SK-N-SH (cell line): Measurements from ENCODE around the gene ERCC5. TPM values are rescaled to one million over a fixed set of nuclear protein-coding genes. Genes with fewer than 3 reads are reported as not detected.
A peak's percentile ranks its signal among the peaks of the same experiment; 100 is the strongest.

Source experiments
- CTCF ChIA-PET: fragments of 300-600, 350-600 bp; formaldehyde crosslinking; extraction: SDS; loops from one replicate; lab custom pipeline; 2021; lab: Yijun Ruan, JAX
- POLR2A ChIA-PET: fragments of 350-600 bp; sonication (Branson Sonifier 250); formaldehyde crosslinking; extraction: SDS; loops from one replicate; lab custom pipeline; 2020; ENCODE audit warnings: antibody characterized with exemption, inconsistent platforms; lab: Yijun Ruan, JAX
- DNase-seq: peaks from one replicate; pipeline ENCODE4 v3.0.0; 2012
- H2AFZ ChIP-seq: fragments of 200-600 bp; sonication (generic); 2 replicates; pipeline ENCODE4 v1.8.1; 2016; ENCODE audit warnings: antibody characterized with exemption, mild to moderate bottlenecking, low read depth
- H3F3A ChIP-seq: fragments of 200-600 bp; sonication (generic); replicated peaks from 2 replicates; pipeline ENCODE3; 2016; ENCODE audit warnings: antibody characterized with exemption, mild to moderate bottlenecking; ENCODE audit not compliant: insufficient read depth
- H3K27ac ChIP-seq, 2 experiments: fragments of 200-500 bp in 1 of 2; fragments of 200-600 bp in 1 of 2; sonication (Bioruptor generic) in 1 of 2; sonication (generic), shearing (Covaris generic) in 1 of 2; 2 replicates each; pipeline versions ENCODE4 v1.5.1 to v1.6.1; 2014 to 2016; ENCODE audit warnings: low read depth in 2 of 2, inconsistent platforms in 1 of 2, low read length in 1 of 2, mild to moderate bottlenecking in 1 of 2, mixed read lengths in 1 of 2
- H3K27me3 ChIP-seq: fragments of 200-600 bp; sonication (generic), shearing (Covaris generic); 2 replicates; pipeline ENCODE4 v1.6.1; 2016; ENCODE audit warnings: mixed run types; ENCODE audit not compliant: insufficient read depth
- H3K36me3 ChIP-seq, 2 experiments: fragments of 200-500 bp in 1 of 2; fragments of 200-600 bp in 1 of 2; sonication (Bioruptor generic) in 1 of 2; sonication (generic) in 1 of 2; replicated peaks in 1 of 2; 2 replicates each; pipeline versions ENCODE3 to v1.5.1; 2014 to 2016; ENCODE audit warnings: low read length in 1 of 2, mild to moderate bottlenecking in 1 of 2; ENCODE audit not compliant: insufficient read depth in 2 of 2, control insufficient read depth in 1 of 2
- H3K4me1 ChIP-seq, 2 experiments: fragments of 200-500 bp in 1 of 2; fragments of 200-600 bp in 1 of 2; sonication (Bioruptor generic) in 1 of 2; sonication (generic), shearing (Covaris generic) in 1 of 2; 2 replicates each; pipeline versions ENCODE4 v1.5.1 to v1.6.1; 2014 to 2016; ENCODE audit warnings: low read depth in 1 of 2, low read length in 1 of 2, mixed run types in 1 of 2; ENCODE audit not compliant: insufficient read depth in 2 of 2, control insufficient read depth in 1 of 2
- H3K4me2 ChIP-seq: fragments of 200-600 bp; sonication (generic), shearing (Covaris generic); 2 replicates; pipeline ENCODE4 v1.6.1; 2017; ENCODE audit warnings: mixed run types
- H3K4me3 ChIP-seq, 2 experiments: fragments of 200-500 bp in 1 of 2; fragments of 200-600 bp in 1 of 2; sonication (Bioruptor generic) in 1 of 2; sonication (generic), shearing (Covaris generic) in 1 of 2; 2 replicates each; pipeline versions ENCODE4 v1.5.1 to v1.8.1; 2014 to 2016; ENCODE audit warnings: low read depth in 2 of 2, inconsistent platforms in 1 of 2, low read length in 1 of 2, mild to moderate bottlenecking in 1 of 2, mixed read lengths in 1 of 2, moderate library complexity in 1 of 2
- H3K79me2 ChIP-seq: fragments of 200-600 bp; sonication (generic); 2 replicates; pipeline ENCODE4 v1.8.1; 2017; ENCODE audit warnings: mild to moderate bottlenecking; ENCODE audit not compliant: insufficient read depth
- H3K9ac ChIP-seq: fragments of 200-600 bp; sonication (generic); 2 replicates; pipeline ENCODE4 v1.6.1; 2017; ENCODE audit warnings: mixed run types
- H3K9me2 ChIP-seq: fragments of 200-600 bp; sonication (generic); 2 replicates; pipeline ENCODE4 v1.6.1; 2017; ENCODE audit warnings: mixed run types
- H3K9me3 ChIP-seq: fragments of 200-600 bp; sonication (generic); 2 replicates; pipeline ENCODE4 v1.6.1; 2017; ENCODE audit warnings: mixed run types, mild to moderate bottlenecking, moderate library complexity
- H4K20me1 ChIP-seq: fragments of 200-600 bp; sonication (generic); 2 replicates; pipeline ENCODE4 v1.6.1; 2017; ENCODE audit warnings: mild to moderate bottlenecking, mixed run types; ENCODE audit not compliant: insufficient read depth
- CHD2 ChIP-seq: fragments of 150-350 bp; IDR thresholded peaks from 2 replicates; pipeline ENCODE4 v1.6.1; 2018; ENCODE audit warnings: low read length; ENCODE audit not compliant: partially characterized antibody
- EP300 ChIP-seq, 2 experiments: IDR thresholded peaks; 2 replicates each; pipeline versions ENCODE4 v1.4.0 to v1.6.1; 2012; ENCODE audit warnings: borderline replicate concordance in 1 of 2, low read depth in 1 of 2, low read length in 1 of 2
- EZH2phosphoT487 ChIP-seq: fragments of 200-600 bp; sonication (generic); IDR thresholded peaks from 2 replicates; pipeline ENCODE4 v1.6.1; 2017; ENCODE audit warnings: low read depth, mixed run types, mild to moderate bottlenecking, antibody characterized with exemption, moderate library complexity, borderline replicate concordance
- FOSL2 ChIP-seq: IDR thresholded peaks from 2 replicates; pipeline ENCODE4 v1.4.0; 2012; ENCODE audit warnings: low read depth, mild to moderate bottlenecking, moderate library complexity, borderline replicate concordance
- FOXJ3 ChIP-seq: sonication (generic); formaldehyde crosslinking; IDR thresholded peaks from 2 replicates; pipeline ENCODE4 v1.5.1; 2020; ENCODE audit warnings: mild to moderate bottlenecking, missing genetic modification reagents
- GABPA ChIP-seq: IDR thresholded peaks from 2 replicates; pipeline ENCODE4 v1.4.0; 2012; ENCODE audit warnings: low read depth, mild to moderate bottlenecking
- GATA2 ChIP-seq: sonication (generic); formaldehyde crosslinking; IDR thresholded peaks from 2 replicates; pipeline ENCODE4 v1.5.0; 2020; ENCODE audit warnings: mild to moderate bottlenecking, missing genetic modification reagents
- MEF2A ChIP-seq: IDR thresholded peaks from 2 replicates; pipeline ENCODE4 v1.4.0; 2012; ENCODE audit warnings: low read depth, borderline replicate concordance
- MXI1 ChIP-seq: IDR thresholded peaks from 2 replicates; pipeline ENCODE4 v1.6.1; 2012; ENCODE audit warnings: mild to moderate bottlenecking, low read depth, low read length, improper control_type of control experiment
- NFIC ChIP-seq: IDR thresholded peaks from 2 replicates; pipeline ENCODE4 v1.4.0; 2012; ENCODE audit warnings: borderline replicate concordance
- POLR2AphosphoS5 ChIP-seq: IDR thresholded peaks from 2 replicates; pipeline ENCODE4 v1.6.1; 2012; ENCODE audit warnings: low read depth, low read length
- RAD21 ChIP-seq: IDR thresholded peaks from 2 replicates; pipeline ENCODE4 v1.6.1; 2012; ENCODE audit warnings: mild to moderate bottlenecking, low read length
- RCOR1 ChIP-seq: fragments of 150-350 bp; IDR thresholded peaks from 2 replicates; pipeline ENCODE4 v1.6.1; 2017; ENCODE audit warnings: antibody characterized with exemption, low read length
- RXRA ChIP-seq: IDR thresholded peaks from 2 replicates; pipeline ENCODE4 v1.4.0; 2012; ENCODE audit warnings: low read depth, mild to moderate bottlenecking, borderline replicate concordance
- SMC3 ChIP-seq: IDR thresholded peaks from 2 replicates; pipeline ENCODE4 v1.6.1; 2012; ENCODE audit warnings: low read depth, low read length, improper control_type of control experiment
- TAF1 ChIP-seq: IDR thresholded peaks from 2 replicates; pipeline ENCODE4 v1.6.1; 2012; ENCODE audit warnings: low read depth, mild to moderate bottlenecking, low read length, moderate library complexity, borderline replicate concordance
- ZBTB33 ChIP-seq: IDR thresholded peaks from 2 replicates; pipeline ENCODE4 v1.4.0; 2012; ENCODE audit warnings: low read depth, borderline replicate concordance
- WGBS: methylation state at CpG from one replicate; pipeline ENCODE4 v1.1.6; 2017; ENCODE audit warnings: low lambda C conversion rate; 5-methylcytosine and 5-hydroxymethylcytosine counted together
- polyA plus RNA-seq, 3 experiments: library from polyadenylated mRNA; depleted of rRNA; stranded (reverse); fragments of >200 nt; gene quantifications; 2 replicates each; pipeline ENCODE4 v1.2.3, GENCODE V29; 2012
- TF ChIP-seq, protein P1 (sequence below): IDR thresholded peaks from 2 replicates; pipeline ENCODE4 v1.4.0; 2012; ENCODE audit warnings: low read depth
- TF ChIP-seq, protein P2 (sequence below): IDR thresholded peaks from 2 replicates; pipeline ENCODE4 v1.4.0; 2012; ENCODE audit warnings: low read depth, borderline replicate concordance

The ERCC5 gene
- polyA plus RNA-seq, 1 of the 3 experiments (the other 2 are of a cell fraction), result 14.1 TPM

DNA sequence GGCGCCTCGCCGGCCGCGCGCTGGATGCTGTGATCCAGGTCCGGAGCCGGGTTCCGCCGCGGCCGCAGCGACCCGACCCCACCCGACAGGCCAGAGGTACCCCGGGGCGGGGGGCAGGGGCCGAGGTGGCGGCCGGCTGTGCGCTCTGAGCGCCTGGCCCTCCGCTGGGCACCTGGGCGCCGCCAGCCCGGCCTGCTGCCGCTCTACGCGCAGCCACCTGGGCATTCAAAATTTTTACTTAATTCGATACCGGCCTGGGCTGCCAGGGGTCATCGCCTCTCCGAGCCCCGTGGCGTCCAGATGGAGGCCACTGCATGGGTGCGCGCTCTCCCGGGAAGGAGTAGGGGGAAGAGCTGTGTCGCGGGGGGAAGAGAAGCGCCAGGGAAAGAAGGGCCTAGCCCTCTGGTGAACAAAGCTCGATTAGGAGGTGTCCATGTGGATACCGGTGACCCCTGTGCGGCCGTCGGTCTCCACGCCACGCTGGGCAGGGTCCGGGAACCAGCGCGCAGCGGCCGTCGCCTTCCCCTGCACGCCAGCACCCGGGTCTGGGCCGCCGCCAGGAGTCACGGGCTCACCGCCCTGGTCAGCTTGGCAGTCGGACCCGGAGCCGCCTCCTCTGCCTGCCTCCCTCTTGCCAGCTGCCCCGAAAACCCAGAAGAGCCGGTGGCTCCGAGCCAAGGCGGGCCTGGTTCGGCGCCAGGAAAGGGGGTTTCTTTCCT lies 46.2 kb upstream of the ERCC5 start:
- Histone ChIP-seq H3K9me3 (no peaks in the 10 kb centered on the region), H3K9ac (peak overlapping the region; percentile 75), H3K36me3 (peaks cover 0 to under 1% of the 10 kb centered on the region in 2 experiments), H3K27ac (peak overlapping the region; percentile 61 to 79; a peak in 3 of 4 replicates), H3F3A (no peaks in the 10 kb centered on the region), H4K20me1 (no peaks in the 10 kb centered on the region), H3K4me1 (peaks cover 0 to 8% of the 10 kb centered on the region in 2 experiments; a peak in 2 of 4 replicates), H3K4me2 (peak overlapping the region; percentile 95), H3K27me3 (no peaks in the 10 kb centered on the region), H3K79me2 (peaks cover 61% of the 10 kb centered on the region), H3K9me2 (no peaks in the 10 kb centered on the region), H3K4me3 (peak overlapping the region; percentile 81 to 86), H2AFZ (peak overlapping the region; percentile 99)
- WGBS, result 1% methylated on average over 18 of the region's 69 CpGs
- DNase-seq, result peak; percentile 75
- ChIA-PET CTCF (interaction anchor here (0.6 to 2.0 kb wide), 25 partner anchors 9 to 229 kb away, joined by 3 to 11 read pairs (median 5); partner anchors contain the start of genes ERCC5, TEX30 and TPP2), POLR2A (interaction anchor here (1.0 to 1.4 kb wide), 4 partner anchors 26 to 203 kb away, joined by 3 to 8 read pairs (median 6); partner anchors contain the start of genes ERCC5, TEX30 and TPP2)
- no peak for TF ChIP-seq RCOR1
- TF ChIP-seq, protein P1, sequence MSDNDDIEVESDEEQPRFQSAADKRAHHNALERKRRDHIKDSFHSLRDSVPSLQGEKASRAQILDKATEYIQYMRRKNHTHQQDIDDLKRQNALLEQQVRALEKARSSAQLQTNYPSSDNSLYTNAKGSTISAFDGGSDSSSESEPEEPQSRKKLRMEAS, result peak; percentile 17; the same call in 1 of the 2 replicates
- peak; percentile 76 for TF ChIP-seq NFIC

DNA sequence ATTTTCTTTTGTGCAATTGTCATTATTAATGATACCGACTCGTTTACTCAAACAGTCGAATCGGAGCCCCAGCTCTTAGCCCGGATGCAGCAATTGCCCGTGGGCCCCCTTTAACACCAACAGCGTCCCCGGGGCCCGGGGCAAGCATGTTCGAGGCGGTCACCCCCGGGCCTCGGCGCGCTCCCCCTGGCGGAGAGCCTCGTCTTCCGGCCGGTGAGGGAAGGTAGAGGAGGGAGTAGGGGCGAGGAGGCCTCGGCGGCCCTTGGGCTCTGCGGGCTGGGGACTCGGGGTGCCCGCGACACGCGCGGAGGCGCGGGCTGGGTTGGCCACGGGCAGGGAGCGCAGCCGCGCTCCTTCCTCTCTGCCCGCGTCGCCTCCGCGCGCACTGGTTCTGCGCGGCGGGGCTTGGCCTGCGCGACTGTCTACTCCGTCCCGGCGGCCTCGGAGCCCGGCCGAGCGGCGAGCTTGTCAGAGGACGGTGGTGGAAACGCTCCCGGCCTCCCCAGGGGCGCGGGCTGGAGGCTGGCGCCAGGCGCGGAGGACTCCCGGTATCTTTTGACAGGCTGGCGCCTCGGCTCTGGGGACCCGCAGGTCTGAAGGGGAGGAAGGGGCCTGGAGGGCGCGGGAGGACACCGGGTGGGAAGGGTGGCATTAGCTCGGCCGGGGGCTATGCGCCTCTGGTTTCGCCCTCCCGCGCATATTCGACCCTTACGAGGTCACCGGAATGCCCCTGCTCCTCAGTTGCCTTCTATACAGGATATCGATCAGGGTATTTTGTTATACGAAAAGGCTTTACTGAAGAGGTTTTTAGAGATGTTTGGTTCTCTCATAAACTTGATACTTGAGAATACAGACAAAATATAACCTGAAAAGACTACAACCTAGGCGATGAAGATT lies 45.4 kb upstream of the ERCC5 start:
- Histone ChIP-seq H3K4me3 (peak overlapping the region; percentile 81 to 86), H3K9me3 (no peaks in the 10 kb centered on the region), H3F3A (no peaks in the 10 kb centered on the region), H3K4me1 (peaks cover 0 to 8% of the 10 kb centered on the region in 2 experiments; a peak in 2 of 4 replicates), H3K36me3 (peaks cover 0 to 3% of the 10 kb centered on the region in 2 experiments), H3K9me2 (no peaks in the 10 kb centered on the region), H3K27me3 (no peaks in the 10 kb centered on the region), H3K27ac (peak overlapping the region; percentile 61 to 79), H3K9ac (peak overlapping the region; percentile 75), H4K20me1 (no peaks in the 10 kb centered on the region), H2AFZ (peak overlapping the region; percentile 99), H3K79me2 (peaks cover 69% of the 10 kb centered on the region), H3K4me2 (peak overlapping the region; percentile 95)
- CTCF ChIA-PET, result interaction anchor here (0.5 to 2.3 kb wide), 29 partner anchors 8 to 399 kb away, joined by 3 to 19 read pairs (median 5); partner anchors contain the start of genes ERCC5, TEX30 and TPP2
- POLR2A ChIA-PET, result interaction anchor here (0.6 to 1.4 kb wide), 6 partner anchors 8 to 204 kb away, joined by 3 to 8 read pairs (median 4); partner anchors contain the start of genes ERCC5, TEX30 and TPP2
- peak; percentile 95 for DNase-seq
- 12% methylated on average over 19 of the region's 81 CpGs for WGBS
- no peak for TF ChIP-seq ZBTB33
- TF ChIP-seq POLR2AphosphoS5, result 0 out of 2 replicates have a peak, but pooled peaks have one; percentile 20
- peak; percentile 47; the same call in 1 of the 2 replicates for TF ChIP-seq GABPA
- TF ChIP-seq FOSL2, result no peak
- peak; percentile 46; the same call in 1 of the 2 replicates for TF ChIP-seq MXI1
- TF ChIP-seq MEF2A, result no peak
- TF ChIP-seq RXRA, result no peak
- TF ChIP-seq, protein P1, result 0 out of 2 replicates have a peak, but pooled peaks have one; percentile 34
- TF ChIP-seq GATA2, result no peak
- no peak for TF ChIP-seq EP300 (IDR thresholded peaks at IDR 0.05; ENCODE audit: borderline replicate concordance in 1 of 2, low read depth in 1 of 2, low read length in 1 of 2)
- no peak for TF ChIP-seq FOXJ3 (CRISPR knock-in tag)
- TF ChIP-seq RAD21, result peak; percentile 33; the same call in 1 of the 2 replicates
- TF ChIP-seq TAF1, result 0 out of 2 replicates have a peak, but pooled peaks have one; percentile 35
- TF ChIP-seq CHD2, result peak; percentile 9
- TF ChIP-seq SMC3, result peak; percentile 43
- no peak for TF ChIP-seq EZH2phosphoT487
- TF ChIP-seq, protein P2, sequence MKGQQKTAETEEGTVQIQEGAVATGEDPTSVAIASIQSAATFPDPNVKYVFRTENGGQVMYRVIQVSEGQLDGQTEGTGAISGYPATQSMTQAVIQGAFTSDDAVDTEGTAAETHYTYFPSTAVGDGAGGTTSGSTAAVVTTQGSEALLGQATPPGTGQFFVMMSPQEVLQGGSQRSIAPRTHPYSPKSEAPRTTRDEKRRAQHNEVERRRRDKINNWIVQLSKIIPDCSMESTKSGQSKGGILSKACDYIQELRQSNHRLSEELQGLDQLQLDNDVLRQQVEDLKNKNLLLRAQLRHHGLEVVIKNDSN, result no peak
